HG02571 (cell line): ENCODE results near the gene ZBTB17.
"Not testable (repeated sequence)": the region's sequence is repeated elsewhere in the genome, so short reads cannot be mapped to it uniquely, and the experiment has no call there.

ENCODE experiments used
- ATAC-seq: cut with Tn5 transposase; IDR thresholded peaks from one replicate; pipeline ENCODE4 v1.9.1; 2021; ENCODE audit warnings: mild to moderate bottlenecking, moderate library complexity; ENCODE audit not compliant: unreplicated experiment

ZBTB17 gene

DNA sequence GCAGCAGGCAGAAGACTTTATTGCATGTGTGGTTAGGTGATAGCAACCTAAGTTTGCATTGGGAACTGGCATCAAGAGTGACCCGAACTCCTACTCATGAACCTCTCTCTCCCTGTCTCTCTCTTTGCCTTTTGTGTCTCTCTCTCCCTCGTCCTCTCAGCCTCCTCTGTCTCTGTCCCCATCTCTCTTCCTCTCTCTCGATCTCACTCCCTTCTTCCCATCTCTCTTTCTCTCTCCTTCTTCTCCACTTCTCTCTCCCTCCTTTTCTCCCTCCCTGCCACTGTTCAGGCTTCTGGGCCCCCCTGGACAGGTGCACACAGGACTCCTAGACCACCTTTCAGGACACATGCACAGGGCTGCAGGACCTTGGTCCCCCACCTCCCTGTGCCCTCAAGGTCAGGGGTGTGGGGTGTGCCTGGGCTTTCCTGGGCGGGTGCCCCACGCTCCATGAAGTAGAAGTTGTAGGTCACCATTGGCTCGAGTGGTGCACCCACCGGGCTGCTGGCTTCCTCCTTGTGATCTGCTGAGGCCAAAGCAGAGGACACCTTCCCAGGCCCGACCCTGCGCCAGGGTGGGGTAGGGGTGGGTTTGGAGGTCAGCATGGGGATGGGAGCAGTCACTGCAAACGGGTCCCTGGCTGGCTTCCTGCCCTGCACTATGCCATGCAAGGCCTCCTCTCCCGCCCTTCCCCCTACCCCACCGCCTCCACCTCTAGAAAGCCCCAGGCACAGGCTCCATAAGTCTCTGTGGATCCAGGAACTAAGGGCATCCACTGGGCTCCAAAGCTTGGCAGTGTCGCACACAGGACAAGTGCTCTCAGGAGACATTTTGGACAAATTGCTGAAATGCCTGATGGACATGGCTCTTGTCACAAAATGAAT, 13.2 kb upstream of the ZBTB17 start:
- ATAC-seq = no peak

- ATAC-seq = no peak
These were observed 9.9 kb upstream of the ZBTB17 start for GRCh38 chr1:15985611-15986297.

DNA sequence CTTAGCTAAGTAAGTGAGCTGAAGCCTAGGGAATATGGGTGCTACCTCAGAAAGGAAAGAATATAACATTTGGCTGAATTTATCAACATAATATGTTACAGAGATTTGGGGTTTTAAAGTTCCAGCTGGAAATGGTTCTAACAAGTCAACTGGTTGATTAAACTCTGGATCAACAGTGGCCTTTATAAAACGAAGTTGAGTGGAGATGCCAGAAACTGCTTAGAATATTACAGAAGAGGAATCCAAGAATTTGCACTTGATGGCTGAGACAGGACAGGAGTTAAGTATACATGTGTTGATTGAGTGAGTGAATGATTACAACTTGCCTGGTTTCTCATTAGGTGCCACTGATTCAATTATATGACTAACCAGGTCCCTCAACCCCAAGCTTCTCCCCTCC, 7.4 kb upstream of the ZBTB17 start:
- ATAC-seq = no peak

DNA sequence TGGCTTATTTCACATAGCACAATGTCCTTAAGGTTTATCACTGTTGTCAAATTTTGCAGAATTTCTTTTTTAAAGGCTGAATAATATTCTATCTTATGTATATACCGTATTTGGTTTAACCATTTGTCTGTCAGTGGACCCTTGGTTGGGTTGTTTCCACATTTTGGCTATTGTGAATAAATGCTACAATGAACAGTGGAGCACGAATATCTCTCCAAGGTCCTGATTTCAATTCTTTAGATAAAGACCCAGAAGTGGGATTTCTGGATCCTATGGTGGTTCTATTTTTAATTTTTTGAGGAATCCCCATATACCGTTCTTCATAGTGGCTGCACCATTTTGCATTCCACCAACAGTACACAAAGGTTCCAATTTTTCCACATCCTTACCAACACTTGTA, 5.8 kb upstream of the ZBTB17 start:
- no peak for ATAC-seq

DNA sequence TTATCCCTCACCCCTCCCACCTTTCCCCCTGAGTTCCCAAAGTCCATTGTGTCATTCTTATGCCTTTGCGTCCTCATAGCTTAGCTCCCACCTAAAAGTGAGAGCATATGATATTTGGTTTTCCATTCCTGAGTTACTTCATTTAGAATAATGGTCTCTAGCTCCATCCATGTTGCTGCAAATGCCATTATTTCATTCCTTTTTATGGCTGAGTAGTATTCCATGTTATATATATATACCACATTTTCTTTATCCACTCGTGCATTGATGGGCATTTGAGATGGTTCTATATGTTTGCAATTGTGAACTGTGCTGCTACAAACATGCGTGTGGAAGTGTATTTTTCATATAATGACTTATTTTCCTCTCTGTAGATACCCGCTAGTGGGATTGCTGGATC, 2.0 kb upstream of the ZBTB17 start:
- not testable (repeated sequence) for ATAC-seq

- peak; percentile 64 for ATAC-seq
These were observed 520 bp downstream of the ZBTB17 start for GRCh38 chr1:15975358-15975804.

GRCh38 chr1:15974855-15975254, 1.0 kb downstream of the ZBTB17 start:
- ATAC-seq = peak; percentile 25

DNA sequence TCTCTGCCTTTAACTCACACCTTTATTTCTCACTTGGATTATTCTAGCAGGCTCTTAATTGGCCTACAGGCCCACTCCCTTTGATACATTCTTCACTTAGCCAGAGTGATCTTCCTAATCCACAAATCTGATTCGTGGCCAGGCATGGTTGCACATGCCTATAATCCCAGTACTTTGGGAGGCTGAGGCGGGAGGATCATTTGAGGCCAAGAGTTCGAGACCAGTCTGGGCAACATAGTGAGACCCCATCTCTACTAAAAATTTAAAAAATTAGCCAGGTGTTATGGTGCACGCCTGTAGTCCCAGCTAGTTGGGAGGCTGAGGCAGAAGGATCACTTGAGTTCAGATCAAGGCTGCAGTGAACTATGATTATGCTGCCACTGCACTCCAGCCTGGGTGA, 2.1 kb downstream of the ZBTB17 start:
- ATAC-seq = no peak

GRCh38 chr1:15972409-15972808, 3.5 kb downstream of the ZBTB17 start:
- ATAC-seq = no peak

- ATAC-seq = no peak
These were observed 5.0 kb downstream of the ZBTB17 start for GRCh38 chr1:15970911-15971310.

GRCh38 chr1:15969321-15969880, 6.5 kb downstream of the ZBTB17 start:
- ATAC-seq = no peak

- no peak for ATAC-seq
These were observed 7.7 kb downstream of the ZBTB17 start for GRCh38 chr1:15968172-15968571.

GRCh38 chr1:15966956-15967344, 9.0 kb downstream of the ZBTB17 start:
- no peak for ATAC-seq

DNA sequence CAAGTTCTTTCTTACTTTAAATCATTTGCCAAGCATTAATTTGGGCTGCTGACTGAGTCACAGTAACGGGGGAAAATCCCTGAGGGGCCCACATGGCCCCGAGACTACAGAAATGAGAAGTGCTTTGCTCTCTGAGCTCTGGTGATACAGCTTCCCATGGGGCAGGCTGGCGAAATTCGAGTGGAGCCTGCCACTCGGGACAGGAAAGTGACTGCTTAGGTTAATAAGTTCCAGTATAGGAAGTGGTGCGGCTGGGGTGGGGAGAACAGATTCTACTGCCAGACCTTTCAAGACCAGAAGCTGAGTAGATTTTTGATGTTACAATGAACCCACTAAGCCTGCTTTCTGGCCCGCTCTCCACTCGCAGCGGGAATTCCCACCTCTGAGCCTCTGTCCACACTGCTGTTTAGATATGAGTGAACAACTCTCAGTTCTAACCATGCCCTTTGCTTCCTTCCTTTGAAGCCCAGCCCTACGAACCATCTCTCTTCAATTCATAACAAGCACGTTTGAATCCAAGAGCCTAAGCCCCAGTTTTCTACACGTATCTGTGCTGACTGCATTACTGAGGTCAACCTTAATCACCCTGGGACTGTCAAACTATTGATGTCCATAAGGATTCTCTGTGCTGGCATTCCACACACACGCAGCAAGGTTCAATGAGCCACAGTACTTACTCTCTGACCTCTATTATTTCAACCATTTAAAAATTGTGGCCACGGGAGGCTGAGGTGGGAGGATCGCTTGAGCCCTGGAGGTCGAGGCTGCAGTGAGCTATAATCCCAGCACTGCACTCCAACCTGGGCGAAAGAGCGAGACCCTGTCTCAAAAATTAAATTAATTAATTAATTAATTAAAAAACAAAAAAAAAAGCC, 9.6 kb downstream of the ZBTB17 start:
- ATAC-seq = peak; percentile 65

DNA sequence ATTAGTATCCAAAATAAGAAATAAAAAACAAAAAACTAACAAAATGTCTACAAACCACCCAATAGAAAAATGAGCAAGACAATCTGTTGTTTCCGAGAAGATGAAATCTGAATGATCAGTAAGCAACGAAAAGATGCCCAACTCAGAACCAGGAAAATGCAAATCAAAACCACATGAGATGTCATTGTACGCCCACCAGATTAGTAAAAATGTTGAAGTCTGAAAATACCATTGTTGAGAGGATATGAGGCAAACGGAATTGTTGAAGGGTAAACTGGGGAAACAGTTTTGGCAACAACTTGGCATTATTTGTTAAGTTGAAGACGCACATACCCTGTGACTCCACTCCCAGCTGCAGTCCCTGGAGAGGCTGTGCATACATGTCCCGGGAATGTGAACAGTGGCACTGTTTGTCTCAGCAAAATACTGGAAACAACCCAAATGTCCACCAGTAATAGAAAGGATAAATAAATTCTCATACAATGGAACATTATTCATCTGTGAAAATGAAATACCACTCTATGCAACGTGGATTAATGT, 10.6 kb downstream of the ZBTB17 start:
- ATAC-seq = no peak

GRCh38 chr1:15963968-15964648, 11.8 kb downstream of the ZBTB17 start:
- ATAC-seq = no peak

DNA sequence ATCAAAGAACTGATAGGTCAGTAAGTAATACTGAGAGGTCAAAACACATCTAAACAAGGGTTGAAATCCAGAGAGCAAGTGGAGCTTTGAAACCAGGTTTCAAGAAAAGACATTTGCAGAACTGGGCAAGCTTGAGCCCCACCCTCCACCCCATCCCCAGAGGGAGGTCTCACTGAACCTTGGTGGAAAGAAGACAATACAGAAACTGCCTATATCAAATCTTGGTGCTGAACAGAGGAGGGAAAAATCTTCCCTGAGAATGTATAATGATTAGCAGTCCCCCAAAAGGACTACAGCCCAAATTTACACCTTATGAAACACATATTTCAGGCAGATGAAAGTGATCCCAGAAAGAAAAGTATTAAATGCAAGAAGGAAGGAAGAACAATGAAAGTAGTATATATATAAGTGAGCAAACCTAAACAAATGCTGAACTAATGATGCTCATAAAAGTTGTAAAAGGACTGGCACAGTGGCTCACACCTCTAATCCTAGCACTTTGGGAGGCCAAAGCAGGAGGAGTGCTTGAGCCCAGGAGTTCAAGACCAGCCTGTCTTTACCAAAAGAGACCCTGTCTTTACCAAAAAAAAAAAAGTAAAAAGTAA, 12.4 kb downstream of the ZBTB17 start:
- ATAC-seq = no peak

DNA sequence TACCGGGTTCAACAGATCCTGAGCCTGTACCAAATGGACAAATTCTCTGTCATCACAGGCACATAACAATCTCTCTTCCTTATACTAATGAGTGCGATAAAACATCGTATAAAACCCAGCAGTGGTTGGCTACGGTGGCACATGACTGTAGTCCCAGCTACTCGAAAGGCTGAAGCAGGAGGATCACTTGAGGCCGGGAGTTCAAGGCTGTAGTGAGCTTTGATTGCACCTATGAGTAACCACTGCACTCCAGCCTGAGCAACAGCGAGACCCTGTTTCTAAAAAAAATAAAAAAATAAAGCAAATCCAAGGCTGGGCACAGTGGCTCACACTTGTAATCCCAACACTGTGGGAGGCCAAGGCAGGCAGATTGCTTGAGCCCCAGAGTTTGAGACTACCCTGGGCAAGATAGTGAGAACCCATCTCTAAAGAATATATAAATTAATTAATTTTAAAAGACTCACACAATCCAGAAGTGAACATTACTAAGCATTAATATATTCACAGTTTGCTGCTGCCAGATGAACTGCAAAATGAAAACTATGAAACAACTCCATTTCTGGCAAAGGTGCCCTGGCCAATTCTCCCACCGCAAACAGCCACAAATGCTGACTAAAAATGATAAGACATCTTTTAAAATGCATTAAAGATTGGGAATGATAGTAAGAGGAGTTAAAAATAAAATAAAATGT, 13.1 kb downstream of the ZBTB17 start:
- no peak for ATAC-seq

DNA sequence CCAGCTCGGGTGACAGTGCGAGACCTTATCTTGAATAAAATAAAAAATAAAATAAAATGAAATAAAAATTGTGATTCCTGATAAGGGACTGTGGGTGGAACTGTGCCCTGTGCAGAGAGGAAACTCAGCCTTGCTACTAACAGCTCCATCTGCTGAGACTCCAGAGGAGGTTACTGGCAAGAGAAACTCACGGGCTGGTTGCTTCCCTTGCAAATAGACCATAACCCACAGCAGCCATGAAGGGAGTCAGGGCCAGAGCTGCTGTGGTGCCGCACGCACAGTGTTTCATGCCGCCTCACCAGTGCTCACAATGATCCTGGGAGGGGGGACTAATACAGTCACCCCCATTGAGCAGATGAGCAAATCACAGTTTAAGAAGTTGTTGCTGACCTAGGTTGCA, 13.7 kb downstream of the ZBTB17 start:
- no peak for ATAC-seq
